ENCODE results near the gene RAB14. TPM values are rescaled to one million over a fixed set of nuclear protein-coding genes. Genes with fewer than 3 reads are reported as not detected.

RAB14 gene
- total and polyA plus RNA-seq, 4 donors: 45.7 to 125 (median 112) TPM

DNA sequence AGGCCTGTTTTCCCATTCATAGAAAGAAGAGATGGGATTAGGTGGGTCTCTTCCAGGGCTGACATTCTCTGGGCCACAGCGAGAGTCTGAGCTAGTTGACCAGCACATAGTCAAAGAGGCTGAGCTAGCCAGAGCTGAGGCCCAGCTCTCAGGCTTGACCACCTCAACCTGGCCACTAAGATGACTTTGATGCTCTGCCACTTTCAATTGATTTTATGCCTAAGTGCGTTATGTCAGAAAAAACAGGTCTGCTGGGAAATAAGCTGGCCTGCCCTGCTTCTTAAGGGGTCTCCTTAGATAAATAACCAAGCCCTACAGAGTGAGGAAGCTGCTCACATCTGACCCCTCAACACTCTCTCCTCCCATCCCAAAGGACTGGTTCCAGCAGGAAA lies 20.0 kb upstream of the RAB14 start:
- H3K36me3 ChIP-seq (ENCODE audit: control insufficient read depth, insufficient read depth, low read length): no peaks in the 10 kb centered on the region
- H3K9me3 ChIP-seq (ENCODE audit: control insufficient read depth, insufficient read depth, low read length): no peaks in the 10 kb centered on the region
- WGBS (ENCODE audit: insufficient coverage): 92% methylated on average over 2 of the region's 2 CpGs

DNA sequence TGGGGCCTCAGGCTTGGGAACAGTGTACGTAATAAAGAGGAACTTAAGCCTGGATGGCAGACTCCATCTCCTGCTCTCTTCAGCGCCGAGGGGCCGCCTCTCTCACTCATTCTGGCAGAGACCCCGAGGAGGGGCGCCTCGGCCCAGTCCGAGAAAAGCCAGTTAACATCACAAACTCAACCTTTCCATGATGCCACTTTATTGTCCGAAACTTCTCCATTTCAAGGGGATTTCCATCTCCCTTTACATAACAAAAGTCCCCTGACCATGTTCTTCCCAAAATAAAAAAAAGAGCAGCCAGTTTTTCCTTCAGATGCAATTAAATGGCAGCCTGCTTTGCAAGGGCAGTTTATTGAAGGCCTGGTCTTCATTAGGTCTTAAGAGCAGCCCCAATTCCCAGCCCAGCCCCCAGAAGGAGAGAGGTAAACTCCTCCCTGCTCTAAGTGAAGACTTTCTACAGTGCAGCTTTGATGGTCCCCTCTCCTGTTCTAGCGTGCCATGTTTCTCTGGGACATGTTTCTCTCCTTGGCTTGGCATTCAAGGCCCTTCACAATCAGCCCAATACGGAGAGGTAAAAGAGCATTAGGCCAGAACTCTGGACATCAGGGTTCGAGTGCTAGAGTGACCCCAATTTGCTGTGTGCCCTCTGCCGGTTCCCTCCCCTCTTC lies 19.5 kb upstream of the RAB14 start:
- H3K4me3 ChIP-seq (ENCODE audit: low read depth, low read length): no peak overlapping the region
- no peak for DNase-seq (ENCODE audit: low read depth in 4 of 6, low spot score in 6 of 6)
- H3K36me3 ChIP-seq (ENCODE audit: control insufficient read depth, insufficient read depth, low read length): no peaks in the 10 kb centered on the region
- no peaks in the 10 kb centered on the region for H3K27me3 ChIP-seq (ENCODE audit: control insufficient read depth, insufficient read depth, low read length)
- peaks cover 5% of the 10 kb centered on the region for H3K4me1 ChIP-seq (ENCODE audit: control insufficient read depth, insufficient read depth, low read length)
- WGBS (ENCODE audit: insufficient coverage): 52% methylated on average over 13 of the region's 13 CpGs
- no peak overlapping the region for H3K27ac ChIP-seq (ENCODE audit: low read depth, low read length)
- no peaks in the 10 kb centered on the region for H3K9me3 ChIP-seq (ENCODE audit: control insufficient read depth, insufficient read depth, low read length)

More for the DNA sequence above, 20.0 kb upstream of the RAB14 start:
- Histone ChIP-seq H3K27ac (ENCODE audit: low read depth, low read length) (no peak overlapping the region), H3K4me3 (ENCODE audit: low read depth, low read length) (no peak overlapping the region), H3K27me3 (ENCODE audit: control insufficient read depth, insufficient read depth, low read length) (no peaks in the 10 kb centered on the region), H3K4me1 (ENCODE audit: control insufficient read depth, insufficient read depth, low read length) (peaks cover 5% of the 10 kb centered on the region)
- DNase-seq (ENCODE audit: low read depth in 4 of 6, low spot score in 6 of 6): no peak

DNA sequence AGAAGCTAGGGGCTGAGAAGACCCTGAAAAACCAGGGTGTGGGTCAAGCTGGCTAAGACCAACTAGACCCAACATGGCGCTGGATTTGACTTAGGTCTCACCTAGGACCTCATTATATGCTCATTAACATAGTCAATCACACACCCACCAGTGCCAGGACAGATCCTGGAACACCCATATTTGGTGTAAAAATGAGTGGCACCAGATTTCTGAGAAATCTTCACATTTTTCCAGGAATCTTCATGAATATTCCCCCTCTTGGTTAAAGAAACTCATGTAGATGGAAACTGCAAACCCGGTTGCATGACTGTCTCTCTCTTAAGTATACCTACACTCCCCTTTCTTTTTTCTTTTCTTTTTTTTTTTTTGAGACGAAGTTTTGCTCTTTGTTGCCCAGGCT lies 17.9 kb upstream of the RAB14 start:
- Histone ChIP-seq H3K27me3 (ENCODE audit: control insufficient read depth, insufficient read depth, low read length) (no peaks in the 10 kb centered on the region), H3K9me3 (ENCODE audit: control insufficient read depth, insufficient read depth, low read length) (no peaks in the 10 kb centered on the region), H3K4me1 (ENCODE audit: control insufficient read depth, insufficient read depth, low read length) (peaks cover 5% of the 10 kb centered on the region), H3K36me3 (ENCODE audit: control insufficient read depth, insufficient read depth, low read length) (no peaks in the 10 kb centered on the region), H3K4me3 (ENCODE audit: low read depth, low read length) (no peak overlapping the region), H3K27ac (ENCODE audit: low read depth, low read length) (no peak overlapping the region)
- 75% methylated on average over 2 of the region's 3 CpGs for WGBS (ENCODE audit: insufficient coverage)
- DNase-seq (ENCODE audit: low read depth in 4 of 6, low spot score in 6 of 6): no peak

DNA sequence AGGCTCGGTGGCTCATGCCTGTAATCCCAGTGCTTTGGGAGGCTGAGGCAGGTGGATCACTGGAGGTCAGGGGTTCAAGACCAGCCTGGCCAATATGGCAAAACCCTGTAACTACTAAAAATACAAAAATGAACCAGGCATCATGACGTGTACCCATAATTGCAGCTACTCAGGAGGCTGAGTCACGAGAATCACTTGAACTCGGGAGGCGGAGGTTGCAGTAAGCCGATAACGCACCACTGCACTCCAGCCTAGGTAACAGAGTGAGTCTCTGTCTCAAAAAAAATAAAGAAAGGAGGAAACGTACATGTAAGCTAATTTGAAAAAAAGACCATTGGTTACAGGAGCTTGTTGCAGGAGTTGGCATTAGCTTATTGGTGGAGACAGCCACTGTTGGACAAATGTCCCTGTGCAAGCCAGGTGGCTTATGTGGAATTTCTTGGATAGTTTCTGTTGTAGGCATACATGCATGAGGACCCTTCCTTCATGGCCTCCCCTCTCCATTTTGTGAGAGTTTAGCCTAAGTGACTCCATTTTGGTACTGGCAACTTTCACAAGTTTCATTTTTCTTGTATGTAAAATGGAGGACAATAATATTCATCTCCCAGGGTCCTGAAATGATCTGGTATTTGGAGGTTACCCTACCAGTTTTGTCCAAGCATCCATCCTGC lies 16.8 kb upstream of the RAB14 start:
- Histone ChIP-seq H3K4me1 (ENCODE audit: control insufficient read depth, insufficient read depth, low read length) (peaks cover 5% of the 10 kb centered on the region), H3K27me3 (ENCODE audit: control insufficient read depth, insufficient read depth, low read length) (no peaks in the 10 kb centered on the region), H3K4me3 (ENCODE audit: low read depth, low read length) (no peak overlapping the region), H3K36me3 (ENCODE audit: control insufficient read depth, insufficient read depth, low read length) (no peaks in the 10 kb centered on the region), H3K27ac (ENCODE audit: low read depth, low read length) (no peak overlapping the region), H3K9me3 (ENCODE audit: control insufficient read depth, insufficient read depth, low read length) (no peaks in the 10 kb centered on the region)
- WGBS (ENCODE audit: insufficient coverage): 95% methylated on average over 8 of the region's 8 CpGs
- no peak for DNase-seq (ENCODE audit: low read depth in 4 of 6, low spot score in 6 of 6)

DNA sequence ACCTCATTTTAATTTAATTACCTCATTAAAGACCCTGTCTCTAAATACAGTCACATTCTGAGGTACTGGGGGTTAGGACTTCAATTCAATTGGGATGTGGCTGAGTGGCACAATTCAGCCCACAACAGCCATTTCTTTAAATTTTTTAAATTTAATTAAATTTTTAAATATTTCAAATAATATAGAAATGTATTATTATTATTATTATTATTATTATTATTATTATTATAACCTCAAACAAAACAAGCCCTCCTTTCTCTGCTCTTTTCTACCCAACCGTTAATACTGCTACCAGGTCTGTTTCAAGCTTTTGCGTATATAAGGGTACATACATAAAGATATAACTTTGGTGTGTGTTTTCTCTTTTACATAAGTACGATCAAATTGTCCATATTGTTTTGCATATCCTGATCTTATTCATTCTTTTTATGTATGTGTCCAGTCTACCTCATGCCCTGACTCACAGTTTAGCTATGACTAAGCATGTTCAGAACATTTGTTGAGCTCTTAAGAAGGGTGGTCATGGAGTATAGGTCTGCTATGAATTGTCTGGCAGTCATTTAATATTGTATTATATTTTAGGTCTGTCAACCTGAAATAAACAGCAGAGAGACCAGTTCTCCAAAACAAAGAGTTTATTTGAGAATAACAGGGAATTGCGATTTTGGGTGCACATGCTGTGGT lies 16.1 kb upstream of the RAB14 start:
- no peak overlapping the region for H3K27ac ChIP-seq (ENCODE audit: low read depth, low read length)
- no peak overlapping the region for H3K4me3 ChIP-seq (ENCODE audit: low read depth, low read length)
- no peaks in the 10 kb centered on the region for H3K36me3 ChIP-seq (ENCODE audit: control insufficient read depth, insufficient read depth, low read length)
- WGBS (ENCODE audit: insufficient coverage): 80% methylated on average over 1 of the region's 4 CpGs
- H3K27me3 ChIP-seq (ENCODE audit: control insufficient read depth, insufficient read depth, low read length): no peaks in the 10 kb centered on the region
- no peak for DNase-seq (ENCODE audit: low read depth in 4 of 6, low spot score in 6 of 6)
- H3K4me1 ChIP-seq (ENCODE audit: control insufficient read depth, insufficient read depth, low read length): peaks cover 2% of the 10 kb centered on the region
- H3K9me3 ChIP-seq (ENCODE audit: control insufficient read depth, insufficient read depth, low read length): no peaks in the 10 kb centered on the region

DNA sequence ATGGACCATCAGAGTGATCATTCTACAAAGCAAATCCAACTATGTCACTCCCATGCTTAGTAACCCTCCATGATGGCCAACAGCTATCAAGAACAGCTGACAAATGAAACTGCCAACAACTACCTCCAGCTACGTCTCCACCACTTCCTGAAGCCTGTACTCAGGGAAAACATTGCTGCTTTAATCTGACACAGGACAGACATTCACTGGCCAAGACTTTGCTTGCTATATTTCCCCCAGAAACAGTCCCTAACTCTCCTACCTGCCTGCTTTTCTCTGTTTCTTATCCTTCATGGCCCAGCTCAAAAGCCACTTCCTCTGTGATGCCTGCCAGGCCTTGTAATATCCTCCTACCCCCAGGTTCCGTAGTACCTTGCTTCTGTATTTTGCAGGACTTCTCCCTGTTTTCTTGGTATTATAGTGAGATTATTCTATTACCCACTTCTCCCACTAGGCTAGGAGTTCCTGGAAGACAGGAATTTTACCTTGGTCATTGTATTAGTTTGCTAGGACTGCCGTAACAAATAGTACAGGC lies 14.7 kb upstream of the RAB14 start:
- no peaks in the 10 kb centered on the region for H3K27me3 ChIP-seq (ENCODE audit: control insufficient read depth, insufficient read depth, low read length)
- H3K4me3 ChIP-seq (ENCODE audit: low read depth, low read length): no peak overlapping the region
- H3K9me3 ChIP-seq (ENCODE audit: control insufficient read depth, insufficient read depth, low read length): no peaks in the 10 kb centered on the region
- H3K4me1 ChIP-seq (ENCODE audit: control insufficient read depth, insufficient read depth, low read length): no peaks in the 10 kb centered on the region
- no peak for DNase-seq (ENCODE audit: low read depth in 4 of 6, low spot score in 6 of 6)
- H3K27ac ChIP-seq (ENCODE audit: low read depth, low read length): no peak overlapping the region
- H3K36me3 ChIP-seq (ENCODE audit: control insufficient read depth, insufficient read depth, low read length): no peaks in the 10 kb centered on the region
- 81% methylated on average over 1 of the region's 3 CpGs for WGBS (ENCODE audit: insufficient coverage)

DNA sequence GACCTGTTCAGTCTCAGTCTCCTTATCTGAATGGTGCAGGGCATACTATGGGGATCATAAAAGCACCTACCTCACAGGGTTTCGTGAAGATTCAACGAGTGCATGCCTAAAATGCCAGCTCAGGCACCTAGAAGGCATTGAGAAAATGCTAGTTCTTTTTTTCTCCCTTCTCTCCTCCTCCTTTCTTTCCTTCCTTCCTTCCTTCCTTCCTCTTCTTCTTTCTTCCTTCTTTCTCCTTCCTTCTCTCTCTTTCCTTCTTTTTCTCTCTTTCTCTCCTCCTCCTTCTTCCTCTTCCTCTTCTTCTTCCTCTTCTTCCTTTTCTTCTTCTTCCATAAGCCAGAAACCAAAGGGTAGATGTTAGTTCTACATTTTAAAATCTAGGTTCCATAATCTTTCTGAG lies 12.3 kb upstream of the RAB14 start:
- Histone ChIP-seq H3K36me3 (ENCODE audit: control insufficient read depth, insufficient read depth, low read length) (no peaks in the 10 kb centered on the region), H3K27ac (ENCODE audit: low read depth, low read length) (no peak overlapping the region), H3K4me3 (ENCODE audit: low read depth, low read length) (no peak overlapping the region), H3K27me3 (ENCODE audit: control insufficient read depth, insufficient read depth, low read length) (no peaks in the 10 kb centered on the region), H3K9me3 (ENCODE audit: control insufficient read depth, insufficient read depth, low read length) (no peaks in the 10 kb centered on the region), H3K4me1 (ENCODE audit: control insufficient read depth, insufficient read depth, low read length) (no peaks in the 10 kb centered on the region)
- 57% methylated on average over 1 of the region's 2 CpGs for WGBS (ENCODE audit: insufficient coverage)
- no peak for DNase-seq (ENCODE audit: low read depth in 4 of 6, low spot score in 6 of 6)

DNA sequence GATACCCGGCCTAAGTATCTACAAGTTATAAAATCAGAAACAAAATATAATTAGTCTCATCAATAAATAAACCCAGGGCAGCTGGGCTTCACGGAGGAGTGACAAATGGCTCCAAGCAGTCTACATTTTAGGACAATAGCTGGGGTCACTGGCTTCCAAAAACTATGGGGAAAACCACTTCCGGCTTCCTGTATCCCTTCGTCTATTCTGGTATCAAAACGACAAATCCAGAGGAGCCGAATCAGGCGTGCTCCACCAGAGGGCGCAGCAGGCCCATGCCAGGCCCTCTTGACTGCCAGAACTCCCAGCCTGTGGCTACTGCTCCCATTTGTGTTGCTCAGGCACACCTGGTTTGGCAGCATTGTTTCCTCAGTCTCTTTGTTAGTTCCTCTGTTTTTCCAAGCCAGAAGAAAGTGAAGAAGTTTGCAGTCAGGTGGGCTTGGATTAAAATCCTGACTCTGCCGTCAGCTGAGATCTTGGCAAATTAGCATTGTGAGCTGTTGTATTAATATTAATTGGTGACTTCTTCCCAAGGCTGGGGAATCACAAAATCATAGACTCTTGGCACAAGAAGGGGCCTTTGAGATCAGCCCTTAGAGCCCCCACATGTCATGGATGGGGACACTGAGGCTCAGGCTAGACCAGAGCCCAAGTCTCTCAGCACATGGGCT lies 11.6 kb upstream of the RAB14 start:
- 0% methylated on average over 6 of the region's 9 CpGs for WGBS (ENCODE audit: insufficient coverage)
- H3K27ac ChIP-seq (ENCODE audit: low read depth, low read length): no peak overlapping the region
- H3K4me3 ChIP-seq (ENCODE audit: low read depth, low read length): no peak overlapping the region
- no peaks in the 10 kb centered on the region for H3K27me3 ChIP-seq (ENCODE audit: control insufficient read depth, insufficient read depth, low read length)
- no peaks in the 10 kb centered on the region for H3K9me3 ChIP-seq (ENCODE audit: control insufficient read depth, insufficient read depth, low read length)
- no peaks in the 10 kb centered on the region for H3K4me1 ChIP-seq (ENCODE audit: control insufficient read depth, insufficient read depth, low read length)
- DNase-seq (ENCODE audit: low read depth in 4 of 6, low spot score in 6 of 6): peak in 5 of 6 donors; percentile 69 to 94 (median 77)
- no peaks in the 10 kb centered on the region for H3K36me3 ChIP-seq (ENCODE audit: control insufficient read depth, insufficient read depth, low read length)

DNA sequence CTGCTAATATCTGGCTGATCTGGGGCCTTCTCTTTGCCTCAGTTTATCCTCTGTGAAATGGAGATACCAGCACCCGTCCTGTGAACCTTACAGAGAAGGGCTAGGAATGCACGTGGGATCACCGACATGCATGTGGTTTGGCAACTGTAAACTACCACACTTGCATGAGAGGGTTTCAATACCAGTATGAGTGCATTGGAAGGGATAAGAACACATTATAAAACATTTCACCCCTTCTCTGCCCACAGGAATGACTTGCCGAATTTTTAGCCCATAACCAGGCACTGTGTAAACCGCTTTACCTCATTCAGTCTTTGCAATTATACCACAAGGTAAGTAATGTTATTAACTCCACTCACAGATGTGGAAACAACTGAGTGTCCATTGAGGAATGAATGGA lies 8.9 kb upstream of the RAB14 start:
- Histone ChIP-seq H3K4me3 (ENCODE audit: low read depth, low read length) (no peak overlapping the region), H3K36me3 (ENCODE audit: control insufficient read depth, insufficient read depth, low read length) (no peaks in the 10 kb centered on the region), H3K27me3 (ENCODE audit: control insufficient read depth, insufficient read depth, low read length) (no peaks in the 10 kb centered on the region), H3K4me1 (ENCODE audit: control insufficient read depth, insufficient read depth, low read length) (peaks cover 3% of the 10 kb centered on the region), H3K9me3 (ENCODE audit: control insufficient read depth, insufficient read depth, low read length) (no peaks in the 10 kb centered on the region), H3K27ac (ENCODE audit: low read depth, low read length) (no peak overlapping the region)
- WGBS (ENCODE audit: insufficient coverage): no CpG with 5 or more reads among the region's 5 CpGs
- no peak for DNase-seq (ENCODE audit: low read depth in 4 of 6, low spot score in 6 of 6)
